K562 (cell line): ENCODE measurements around the gene NCKIPSD. TPM values are rescaled to one million over a fixed set of nuclear protein-coding genes. Genes with fewer than 3 reads are reported as not detected.

Experiments
- ATAC-seq: fragments of 200-7000 bp; cut with Tn5 transposase; 3 replicates; pipeline ENCODE4 v1.9.1; 2020; ENCODE audit warnings: moderate library complexity
- BruUV-seq: library from RNA; stranded (reverse); fragments of 400-500 nt; replicated peaks from 2 replicates; lab custom pipeline; 2021; lab: Mats Ljungman, UMichigan
- CTCF ChIA-PET: fragments of 300-600 bp; formaldehyde crosslinking; extraction: SDS; loops from one replicate; lab custom pipeline; 2021; ENCODE audit warnings: low intra/inter-chr PET ratio; lab: Yijun Ruan, JAX
- POLR2A ChIA-PET: fragments of 300-600, 350-650 bp; sonication (Branson Sonifier 250); formaldehyde crosslinking; extraction: SDS; loops from one replicate; lab custom pipeline; 2021; ENCODE audit warnings: antibody characterized with exemption, inconsistent platforms; lab: Yijun Ruan, JAX
- DNase-seq, 4 experiments: peaks; one replicate each; pipeline versions ENCODE4 v3.0.0 to v3.0.0-alpha.2; 2011 to 2018; ENCODE audit warnings: low spot score in 3 of 4, mixed read lengths in 3 of 4; ENCODE audit errors: extremely low read depth in 1 of 4
- FAIRE-seq: peaks from 2 replicates; lab custom pipeline; 2011; peaks lifted over from hg19 to GRCh38; lab: Jason Lieb, UNC
- H2AFZ ChIP-seq: 2 replicates; pipeline ENCODE4 v1.6.0; 2011; ENCODE audit warnings: low read depth, low read length, control low read depth, inconsistent platforms
- H3K27ac ChIP-seq: fragments of 200-600 bp; 3 replicates; pipeline ENCODE4 v1.8.0; 2011; ENCODE audit warnings: low read depth, mild to moderate bottlenecking, control low read depth, inconsistent platforms, low read length, moderate library complexity, mixed read lengths; ENCODE audit errors: extremely low read depth
- H3K27me3 ChIP-seq, 2 experiments: fragments of 300-600 bp in 1 of 2; 2 replicates in 1 of 2; 3 replicates in 1 of 2; pipeline versions ENCODE4 v1.6.0 to v1.8.0; 2011; ENCODE audit warnings: inconsistent platforms in 2 of 2, low read length in 2 of 2, mild to moderate bottlenecking in 1 of 2, mixed read lengths in 1 of 2, moderate library complexity in 1 of 2; ENCODE audit not compliant: control insufficient read depth in 2 of 2, insufficient read depth in 2 of 2
- H3K36me3 ChIP-seq: fragments of 300-600 bp; 3 replicates; pipeline ENCODE4 v1.8.0; 2011; ENCODE audit warnings: mild to moderate bottlenecking, low read length, inconsistent platforms; ENCODE audit not compliant: control insufficient read depth, insufficient read depth
- H3K4me1 ChIP-seq, 2 experiments: fragments of 200-600 bp in 1 of 2; replicated peaks in 1 of 2; 2 replicates in 1 of 2; 3 replicates in 1 of 2; pipeline versions ENCODE4 v1.5.1 to v1.8.0; 2011; ENCODE audit warnings: inconsistent platforms in 2 of 2, low read length in 2 of 2, mild to moderate bottlenecking in 1 of 2, mixed read lengths in 1 of 2, moderate library complexity in 1 of 2; ENCODE audit not compliant: control insufficient read depth in 2 of 2, insufficient read depth in 2 of 2
- H3K4me2 ChIP-seq: 2 replicates; pipeline ENCODE4 v1.6.1; 2011; ENCODE audit warnings: low read length, control low read depth, inconsistent platforms, mixed read lengths; ENCODE audit not compliant: insufficient read depth
- H3K4me3 ChIP-seq: fragments of 200-600 bp; sonication (generic), shearing (Covaris generic); 2 replicates; pipeline ENCODE4 v1.5.1; 2016; ENCODE audit warnings: control low read depth, inconsistent platforms
- H3K79me2 ChIP-seq: fragments of 200-600 bp; 3 replicates; pipeline ENCODE4 v1.8.0; 2011; ENCODE audit warnings: low read length, inconsistent platforms; ENCODE audit not compliant: control insufficient read depth, insufficient read depth
- H3K9ac ChIP-seq, 2 experiments: 2 replicates each; pipeline versions ENCODE4 v1.6.0 to v1.6.1; 2011; ENCODE audit warnings: low read depth in 2 of 2, low read length in 2 of 2, control low read depth in 1 of 2, inconsistent platforms in 1 of 2, mild to moderate bottlenecking in 1 of 2, mixed read lengths in 1 of 2; ENCODE audit not compliant: insufficient read depth in 1 of 2
- H3K9me1 ChIP-seq: one replicate; pipeline ENCODE4 v1.6.0; 2011; ENCODE audit warnings: inconsistent platforms, mild to moderate bottlenecking, low read length, moderate library complexity; ENCODE audit not compliant: control insufficient read depth, insufficient read depth
- H3K9me3 ChIP-seq: replicated peaks from 2 replicates; pipeline ENCODE4 v1.5.1; 2011; ENCODE audit warnings: low read depth, low read length, inconsistent platforms; ENCODE audit not compliant: control insufficient read depth, insufficient read depth
- H4K20me1 ChIP-seq: replicated peaks from 2 replicates; pipeline ENCODE4 v1.6.1; 2011; ENCODE audit warnings: low read length, inconsistent platforms, mixed read lengths; ENCODE audit not compliant: control insufficient read depth, insufficient read depth
- ARNT ChIP-seq, 2 experiments: fragments of 450-650 bp; IDR thresholded peaks; 2 replicates each; pipeline ENCODE4 v1.6.1; 2016; ENCODE audit warnings: mild to moderate bottlenecking in 1 of 2
- E2F1 ChIP-seq: sonication (generic); formaldehyde crosslinking; IDR thresholded peaks from 2 replicates; pipeline ENCODE4 v1.8.1; 2023; ENCODE audit warnings: mild to moderate bottlenecking, missing genetic modification reagents, moderate library complexity
- ESRRA ChIP-seq: fragments of 450-650 bp; IDR thresholded peaks from 2 replicates; pipeline ENCODE4 v1.6.1; 2014; ENCODE audit warnings: low read depth, mild to moderate bottlenecking, moderate library complexity, borderline replicate concordance
- HDAC1 ChIP-seq, 2 experiments: fragments of 450-650 bp; IDR thresholded peaks; 2 replicates each; pipeline ENCODE4 v1.6.1; 2016 to 2017; ENCODE audit warnings: inconsistent platforms in 1 of 2, mild to moderate bottlenecking in 1 of 2, moderate library complexity in 1 of 2
- HEY1 ChIP-seq: fragments of 250-450 bp; sonication (Bioruptor Pico); IDR thresholded peaks from 2 replicates; pipeline ENCODE4 v1.5.0; 2020; ENCODE audit warnings: mild to moderate bottlenecking, moderate library complexity, borderline replicate concordance
- PTTG1 ChIP-seq: fragments of 450-650 bp; IDR thresholded peaks from 2 replicates; pipeline ENCODE4 v1.6.1; 2016; ENCODE audit warnings: low read depth, mild to moderate bottlenecking, missing genetic modification characterization, missing compliant biosample characterization
- SMAD4 ChIP-seq: fragments of 250-450 bp; sonication (Bioruptor Pico); conservative IDR thresholded peaks from 2 replicates; pipeline ENCODE4 v1.8.0; 2021; ENCODE audit warnings: inconsistent platforms, mild to moderate bottlenecking, moderate library complexity
- SMARCB1 ChIP-seq: IDR thresholded peaks from 2 replicates; pipeline ENCODE4 v1.6.1; 2011; ENCODE audit warnings: improper control_type of control experiment, low read depth; ENCODE audit not compliant: insufficient read length
- SRSF1 ChIP-seq: fragments of 200-400 bp; formaldehyde crosslinking; IDR thresholded peaks from 2 replicates; pipeline ENCODE4 v1.6.1; 2017; ENCODE audit warnings: mild to moderate bottlenecking, low read depth, low read length, moderate library complexity
- ZFPM2 ChIP-seq: fragments of 250-450 bp; sonication (Bioruptor Pico); IDR thresholded peaks from 2 replicates; pipeline ENCODE4 v1.5.1; 2022; ENCODE audit warnings: mild to moderate bottlenecking
- ZNF184 ChIP-seq: sonication (generic); formaldehyde crosslinking; IDR thresholded peaks from 2 replicates; pipeline ENCODE4 v1.5.0; 2020; ENCODE audit warnings: missing genetic modification reagents
- WGBS: fragments of 100-300 bp; shearing (Covaris generic); methylation state at CpG from one replicate; pipeline ENCODE4 v1.1.6; 2016; ENCODE audit warnings: low coverage, mixed read lengths; ENCODE audit not compliant: insufficient coverage; ENCODE audit errors: missing lambda C conversion rate; 5-methylcytosine and 5-hydroxymethylcytosine counted together
- in situ Hi-C: fragments of 300-500 bp; cut with MboI; formaldehyde crosslinking; loops from 4 replicates; pipeline ENCODE4 v1.15.0; 2018; ENCODE audit warnings: inconsistent platforms, mixed read lengths
- intact Hi-C: fragments of 100-400 bp; cut with micrococcal nuclease; formaldehyde crosslinking; loops from 2 replicates; pipeline ENCODE4 v1.14.2; 2022
- polyA plus RNA-seq, 8 experiments: library from polyadenylated mRNA; depleted of rRNA in 4 of 8; stranded (reverse) in 5 of 8; unstranded in 3 of 8; fragments of >200 nt; fragmentation: Nextera tagmentation in 2 of 8; fragmentation: Illumina TruSeq in 1 of 8; extraction: Ambion mirVana in 2 of 8; extraction: Trizol in 1 of 8; gene quantifications; 2 replicates each; pipeline versions ENCODE4 v1.2.1 to v1.2.3, GENCODE V29; 2011 to 2014; ENCODE audit warnings: inconsistent platforms in 1 of 8, missing spikeins in 1 of 8
- total RNA-seq, 7 experiments: library from RNA; depleted of rRNA in 6 of 7; stranded (reverse); fragments of >200 nt in 6 of 7; fragmentation: Illumina TruSeq in 2 of 7; extraction: Trizol in 2 of 7; gene quantifications; 2 replicates each; pipeline versions ENCODE4 v1.2.1 to v1.2.3, GENCODE V29; 2011 to 2021; ENCODE audit warnings: low replicate concordance in 1 of 7
- TF ChIP-seq, protein P1 (sequence below): sonication (generic); formaldehyde crosslinking; IDR thresholded peaks from 2 replicates; pipeline ENCODE4 v1.5.0; 2020; ENCODE audit warnings: missing genetic modification reagents
- TF ChIP-seq, protein P2 (sequence below): IDR thresholded peaks from 2 replicates; pipeline ENCODE4 v1.6.1; 2016; ENCODE audit warnings: missing genetic modification characterization, missing compliant biosample characterization
- TF ChIP-seq, protein P3 (sequence below): fragments of 250-450 bp; sonication (Bioruptor Pico); IDR thresholded peaks from 2 replicates; pipeline ENCODE4 v1.4.0; 2020; ENCODE audit warnings: mild to moderate bottlenecking, moderate library complexity

The NCKIPSD gene
- total and polyA plus RNA-seq, 9 of the 15 experiments (the other 6 are each of a cell fraction or from before 2014, with no cell fraction given): 0.49 to 24.4 (median 12.3) TPM

DNA sequence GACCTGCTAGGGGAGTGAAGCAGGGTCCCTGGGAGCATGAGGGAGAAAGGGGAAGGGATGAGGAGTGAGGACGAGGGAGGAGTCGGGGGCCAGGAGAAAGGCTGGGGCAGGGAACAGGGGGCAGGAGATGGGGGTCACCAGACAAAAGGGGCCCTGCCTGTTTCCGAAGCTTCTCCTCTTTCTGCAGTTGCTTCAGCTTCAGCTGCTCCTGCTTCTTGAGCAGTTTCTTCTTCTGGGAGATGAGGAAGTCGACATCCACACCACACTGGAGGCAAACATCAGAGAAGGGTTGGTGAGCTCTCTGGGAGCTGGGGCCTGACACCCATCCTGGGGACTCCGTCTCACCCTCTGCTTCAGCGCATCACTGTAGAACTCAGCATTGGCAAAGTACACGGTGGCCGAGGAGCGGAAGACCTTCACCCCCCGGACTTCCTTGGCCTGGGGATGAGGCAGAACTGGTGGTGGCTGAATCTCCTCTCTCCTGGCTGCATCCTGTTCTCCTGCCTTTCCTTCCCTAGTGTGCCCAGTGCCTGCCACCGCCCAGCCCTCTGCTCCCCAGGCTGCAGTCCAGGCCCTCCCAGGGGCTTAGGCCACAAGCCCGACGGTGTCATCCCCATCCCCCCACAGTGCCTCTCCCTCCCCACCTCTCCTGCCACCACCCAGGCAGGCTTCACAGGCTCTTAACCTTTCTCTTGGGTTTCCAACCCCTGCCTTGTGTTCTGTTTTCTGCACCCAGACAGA is 57.3 kb downstream of the NCKIPSD start (continued):
- TF ChIP-seq, protein P1, sequence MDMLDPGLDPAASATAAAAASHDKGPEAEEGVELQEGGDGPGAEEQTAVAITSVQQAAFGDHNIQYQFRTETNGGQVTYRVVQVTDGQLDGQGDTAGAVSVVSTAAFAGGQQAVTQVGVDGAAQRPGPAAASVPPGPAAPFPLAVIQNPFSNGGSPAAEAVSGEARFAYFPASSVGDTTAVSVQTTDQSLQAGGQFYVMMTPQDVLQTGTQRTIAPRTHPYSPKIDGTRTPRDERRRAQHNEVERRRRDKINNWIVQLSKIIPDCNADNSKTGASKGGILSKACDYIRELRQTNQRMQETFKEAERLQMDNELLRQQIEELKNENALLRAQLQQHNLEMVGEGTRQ (CRISPR knock-in tag): no peak
- TF ChIP-seq HDAC1 (IDR thresholded peaks at IDR 0.05) (no peak), PTTG1 (tag) (no peak), ESRRA (no peak), SMARCB1 (no peak), E2F1 (no peak), SMAD4 (no peak)

- WGBS: 96% methylated on average over 4 of the region's 6 CpGs
- POLR2A ChIA-PET: interaction anchor here (1.4 to 3.4 kb wide), 2 partner anchors 9 to 27 kb away, joined by 5 to 23 read pairs; partner anchors contain the start of gene SLC26A6
- TF ChIP-seq, protein P2, sequence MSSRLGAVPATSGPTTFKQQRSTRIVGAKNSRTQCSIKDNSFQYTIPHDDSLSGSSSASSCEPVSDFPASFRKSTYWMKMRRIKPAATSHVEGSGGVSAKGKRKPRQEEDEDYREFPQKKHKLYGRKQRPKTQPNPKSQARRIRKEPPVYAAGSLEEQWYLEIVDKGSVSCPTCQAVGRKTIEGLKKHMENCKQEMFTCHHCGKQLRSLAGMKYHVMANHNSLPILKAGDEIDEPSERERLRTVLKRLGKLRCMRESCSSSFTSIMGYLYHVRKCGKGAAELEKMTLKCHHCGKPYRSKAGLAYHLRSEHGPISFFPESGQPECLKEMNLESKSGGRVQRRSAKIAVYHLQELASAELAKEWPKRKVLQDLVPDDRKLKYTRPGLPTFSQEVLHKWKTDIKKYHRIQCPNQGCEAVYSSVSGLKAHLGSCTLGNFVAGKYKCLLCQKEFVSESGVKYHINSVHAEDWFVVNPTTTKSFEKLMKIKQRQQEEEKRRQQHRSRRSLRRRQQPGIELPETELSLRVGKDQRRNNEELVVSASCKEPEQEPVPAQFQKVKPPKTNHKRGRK (tag): no peak
- no peak for TF ChIP-seq ARNT (IDR thresholded peaks at IDR 0.05)
- TF ChIP-seq ZFPM2 (CRISPR knock-in tag): no peak
- TF ChIP-seq ZNF184 (CRISPR knock-in tag): no peak
- no peak for TF ChIP-seq SRSF1
- TF ChIP-seq, protein P3, sequence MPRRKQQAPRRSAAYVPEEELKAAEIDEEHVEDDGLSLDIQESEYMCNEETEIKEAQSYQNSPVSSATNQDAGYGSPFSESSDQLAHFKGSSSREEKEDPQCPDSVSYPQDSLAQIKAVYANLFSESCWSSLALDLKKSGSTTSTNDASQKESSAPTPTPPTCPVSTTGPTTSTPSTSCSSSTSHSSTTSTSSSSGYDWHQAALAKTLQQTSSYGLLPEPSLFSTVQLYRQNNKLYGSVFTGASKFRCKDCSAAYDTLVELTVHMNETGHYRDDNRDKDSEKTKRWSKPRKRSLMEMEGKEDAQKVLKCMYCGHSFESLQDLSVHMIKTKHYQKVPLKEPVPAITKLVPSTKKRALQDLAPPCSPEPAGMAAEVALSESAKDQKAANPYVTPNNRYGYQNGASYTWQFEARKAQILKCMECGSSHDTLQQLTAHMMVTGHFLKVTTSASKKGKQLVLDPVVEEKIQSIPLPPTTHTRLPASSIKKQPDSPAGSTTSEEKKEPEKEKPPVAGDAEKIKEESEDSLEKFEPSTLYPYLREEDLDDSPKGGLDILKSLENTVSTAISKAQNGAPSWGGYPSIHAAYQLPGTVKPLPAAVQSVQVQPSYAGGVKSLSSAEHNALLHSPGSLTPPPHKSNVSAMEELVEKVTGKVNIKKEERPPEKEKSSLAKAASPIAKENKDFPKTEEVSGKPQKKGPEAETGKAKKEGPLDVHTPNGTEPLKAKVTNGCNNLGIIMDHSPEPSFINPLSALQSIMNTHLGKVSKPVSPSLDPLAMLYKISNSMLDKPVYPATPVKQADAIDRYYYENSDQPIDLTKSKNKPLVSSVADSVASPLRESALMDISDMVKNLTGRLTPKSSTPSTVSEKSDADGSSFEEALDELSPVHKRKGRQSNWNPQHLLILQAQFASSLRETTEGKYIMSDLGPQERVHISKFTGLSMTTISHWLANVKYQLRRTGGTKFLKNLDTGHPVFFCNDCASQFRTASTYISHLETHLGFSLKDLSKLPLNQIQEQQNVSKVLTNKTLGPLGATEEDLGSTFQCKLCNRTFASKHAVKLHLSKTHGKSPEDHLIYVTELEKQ (CRISPR knock-in tag): no peak
- no peak for TF ChIP-seq HEY1 (CRISPR knock-in tag)
Measured at GRCh38 chr3:48625600-48625999, 60.1 kb downstream of the NCKIPSD start.

More at GRCh38 chr3:48625600-48625999, 60.1 kb downstream of the NCKIPSD start:
- Histone ChIP-seq H3K27me3 (no peaks in the 10 kb centered on the region), H3K4me2 (no peak overlapping the region), H3K79me2 (no peaks in the 10 kb centered on the region), H3K4me1 (peaks cover 0 to 7% of the 10 kb centered on the region in 2 experiments; a peak in 2 of 5 replicates), H2AFZ (no peak overlapping the region), H3K9me1 (no peaks in the 10 kb centered on the region), H3K4me3 (no peak overlapping the region), H3K9ac (no peak overlapping the region), H3K9me3 (no peaks in the 10 kb centered on the region), H3K36me3 (peaks cover 41% of the 10 kb centered on the region; the same call in 2 of the 3 replicates), H3K27ac (no peak overlapping the region), H4K20me1 (no peaks in the 10 kb centered on the region)
- intact Hi-C loops: no loop called here
- ATAC-seq (no peak), FAIRE-seq (no peak), DNase-seq (no peak)
- in situ Hi-C loops: no loop called here
- CTCF ChIA-PET: no interaction called here
- no TSS peak for BruUV-seq
